Esophagus squamous epithelium (tissue), 5 donors: ENCODE data around the gene PSMC3IP. TPM values are rescaled to one million over a fixed set of nuclear protein-coding genes. Genes with fewer than 3 reads are reported as not detected.
A peak's percentile ranks its signal among the peaks of the same experiment; 100 is the strongest.
"Not testable (repeated sequence)": the region's sequence is repeated elsewhere in the genome, so short reads cannot be mapped to it uniquely, and the experiment has no call there.

Experiments
- DNase-seq: peaks from one replicate; lab custom pipeline; 2025; lab: John Stamatoyannopoulos, UW
- H3K27ac ChIP-seq, 4 donors: fragments of 200-600 bp; sonication (generic); one replicate each; pipeline ENCODE4 v1.5.1; 2016 to 2019; ENCODE audit warnings: mild to moderate bottlenecking in 1 of 4
- H3K27me3 ChIP-seq, 4 donors: fragments of 200-600 bp; sonication (generic); 1 replicate in 3 of 4; 2 replicates in 1 of 4; pipeline versions ENCODE4 v1.5.1 to v1.6.0; 2017 to 2021; ENCODE audit warnings: antibody characterized with exemption in 1 of 4
- H3K36me3 ChIP-seq, 3 donors: fragments of 200-600 bp; sonication (generic); one replicate each; pipeline ENCODE4 v1.5.1; 2016 to 2019
- H3K4me1 ChIP-seq, 3 donors: fragments of 200-600 bp; sonication (generic); one replicate each; pipeline ENCODE4 v1.5.1; 2017 to 2019
- H3K4me3 ChIP-seq, 4 donors: fragments of 200-600 bp; sonication (generic); 1 replicate in 3 of 4; 2 replicates in 1 of 4; pipeline ENCODE4 v1.5.1; 2016 to 2019; ENCODE audit warnings: mild to moderate bottlenecking in 2 of 4, moderate library complexity in 1 of 4
- H3K9me3 ChIP-seq, 3 donors: fragments of 200-600 bp; sonication (generic); one replicate each; pipeline ENCODE4 v1.5.1; 2016 to 2019
- POLR2A ChIP-seq, 4 donors: fragments of 450-650 bp; IDR thresholded peaks; one replicate each; pipeline ENCODE4 v1.6.1; 2017; ENCODE audit warnings: antibody characterized with exemption in 4 of 4, mild to moderate bottlenecking in 4 of 4, moderate library complexity in 3 of 4
- WGBS, 2 donors: methylation state at CpG; one replicate each; pipeline ENCODE4 v1.1.5; 2018; 5-methylcytosine and 5-hydroxymethylcytosine counted together
- intact Hi-C: fragments of 100-400 bp; cut with DNase I; formaldehyde crosslinking; loops from one replicate; pipeline ENCODE4 v1.15.0; 2022
- total RNA-seq, 4 donors: library from RNA; depleted of rRNA; stranded (reverse); fragments of >200 nt; gene quantifications; one replicate each; pipeline ENCODE4 v1.1.0, GENCODE V29; 2016
- TF ChIP-seq, protein P1 (sequence below), 6 experiments: fragments of 450-650 bp in 4 of 6; fragments of 200-600 bp in 2 of 6; sonication (generic) in 2 of 6; IDR thresholded peaks; one replicate each; pipeline ENCODE4 v1.5.1; 2016 to 2019; ENCODE audit warnings: antibody characterized with exemption in 6 of 6, mild to moderate bottlenecking in 4 of 6, moderate library complexity in 4 of 6
- donor health status: DM: yes; HTN: yes; CAD: no.

Gene PSMC3IP, protein sequence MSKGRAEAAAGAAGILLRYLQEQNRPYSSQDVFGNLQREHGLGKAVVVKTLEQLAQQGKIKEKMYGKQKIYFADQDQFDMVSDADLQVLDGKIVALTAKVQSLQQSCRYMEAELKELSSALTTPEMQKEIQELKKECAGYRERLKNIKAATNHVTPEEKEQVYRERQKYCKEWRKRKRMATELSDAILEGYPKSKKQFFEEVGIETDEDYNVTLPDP
- 1 to 10 TPM in 3 of 4 donors, under 1 TPM in 1; 0.61 to 4.8 (median 2.8) TPM for total RNA-seq

DNA sequence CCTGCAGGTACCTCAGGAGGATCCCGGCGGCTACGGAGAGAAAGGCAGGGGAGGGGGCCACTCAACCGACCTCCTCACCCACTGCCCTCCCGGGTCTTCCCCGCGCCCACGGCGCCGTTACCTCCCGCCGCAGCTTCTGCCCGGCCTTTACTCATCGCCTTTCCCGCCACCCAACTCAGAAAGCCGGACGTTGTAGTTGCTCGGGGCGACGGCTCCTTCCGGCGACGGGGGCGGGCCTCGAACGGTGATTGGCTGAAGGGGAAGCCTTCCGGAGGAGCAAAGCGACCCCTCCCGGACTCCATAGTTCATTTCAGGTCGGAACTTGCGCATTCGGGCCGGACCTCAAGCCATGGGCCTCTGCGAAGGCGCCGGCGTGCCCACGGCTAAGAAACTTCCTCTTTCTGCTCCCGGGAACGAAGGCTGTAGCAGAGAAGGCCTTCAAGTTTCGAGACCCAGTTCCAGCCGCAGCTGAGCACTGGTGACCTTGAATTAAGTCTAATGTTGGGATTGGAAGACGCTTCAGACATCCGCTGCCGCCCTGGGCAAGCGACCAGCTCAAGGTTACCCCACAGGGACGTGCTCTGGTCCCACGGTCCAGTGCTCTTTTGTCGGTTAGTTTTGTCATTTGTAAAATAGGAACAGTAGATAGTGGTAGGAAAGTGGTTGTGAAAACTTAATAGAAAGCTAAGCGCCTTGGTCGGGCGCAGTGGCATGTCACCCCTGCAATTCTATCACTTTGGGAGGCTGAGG lies at the start of gene PSMC3IP:
Gene PSMC3IP (minus strand): TSS at position 198 of the 750 bp plus-strand sequence. CDS start 43 bp downstream, at position 155.
- 0% methylated on average over 24 of the region's 52 CpGs for WGBS, 2 donors
- peak; percentile 89 for DNase-seq
- no peaks in the 10 kb centered on the region for H3K9me3 ChIP-seq
- intact Hi-C loops: loop anchor here (5.0 kb wide), 1 partner anchor 105 kb away; the partner anchor contains the start of genes CCR10 and CNTNAP1
- H3K27ac ChIP-seq: peak within 1 kb of the TSS; percentile 85 to 92 (median 90)
- H3K4me3 ChIP-seq: peak within 1 kb of the TSS; percentile 53 to 85 (median 59)
- peaks cover 14 to 45% (median 22%) of the 10 kb centered on the region in 3 donors for H3K4me1 ChIP-seq
- no peaks in the 10 kb centered on the region for H3K27me3 ChIP-seq
- TF ChIP-seq POLR2A (IDR thresholded peaks at IDR 0.05): peak in 3 of 4 donors; percentile 45 to 66 (median 54)
- TF ChIP-seq, protein P1, sequence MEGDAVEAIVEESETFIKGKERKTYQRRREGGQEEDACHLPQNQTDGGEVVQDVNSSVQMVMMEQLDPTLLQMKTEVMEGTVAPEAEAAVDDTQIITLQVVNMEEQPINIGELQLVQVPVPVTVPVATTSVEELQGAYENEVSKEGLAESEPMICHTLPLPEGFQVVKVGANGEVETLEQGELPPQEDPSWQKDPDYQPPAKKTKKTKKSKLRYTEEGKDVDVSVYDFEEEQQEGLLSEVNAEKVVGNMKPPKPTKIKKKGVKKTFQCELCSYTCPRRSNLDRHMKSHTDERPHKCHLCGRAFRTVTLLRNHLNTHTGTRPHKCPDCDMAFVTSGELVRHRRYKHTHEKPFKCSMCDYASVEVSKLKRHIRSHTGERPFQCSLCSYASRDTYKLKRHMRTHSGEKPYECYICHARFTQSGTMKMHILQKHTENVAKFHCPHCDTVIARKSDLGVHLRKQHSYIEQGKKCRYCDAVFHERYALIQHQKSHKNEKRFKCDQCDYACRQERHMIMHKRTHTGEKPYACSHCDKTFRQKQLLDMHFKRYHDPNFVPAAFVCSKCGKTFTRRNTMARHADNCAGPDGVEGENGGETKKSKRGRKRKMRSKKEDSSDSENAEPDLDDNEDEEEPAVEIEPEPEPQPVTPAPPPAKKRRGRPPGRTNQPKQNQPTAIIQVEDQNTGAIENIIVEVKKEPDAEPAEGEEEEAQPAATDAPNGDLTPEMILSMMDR (IDR thresholded peaks at IDR 0.05): peak; percentile 16 to 56 (median 52)
- peaks cover 13 to 65% (median 46%) of the 10 kb centered on the region in 3 donors for H3K36me3 ChIP-seq

DNA sequence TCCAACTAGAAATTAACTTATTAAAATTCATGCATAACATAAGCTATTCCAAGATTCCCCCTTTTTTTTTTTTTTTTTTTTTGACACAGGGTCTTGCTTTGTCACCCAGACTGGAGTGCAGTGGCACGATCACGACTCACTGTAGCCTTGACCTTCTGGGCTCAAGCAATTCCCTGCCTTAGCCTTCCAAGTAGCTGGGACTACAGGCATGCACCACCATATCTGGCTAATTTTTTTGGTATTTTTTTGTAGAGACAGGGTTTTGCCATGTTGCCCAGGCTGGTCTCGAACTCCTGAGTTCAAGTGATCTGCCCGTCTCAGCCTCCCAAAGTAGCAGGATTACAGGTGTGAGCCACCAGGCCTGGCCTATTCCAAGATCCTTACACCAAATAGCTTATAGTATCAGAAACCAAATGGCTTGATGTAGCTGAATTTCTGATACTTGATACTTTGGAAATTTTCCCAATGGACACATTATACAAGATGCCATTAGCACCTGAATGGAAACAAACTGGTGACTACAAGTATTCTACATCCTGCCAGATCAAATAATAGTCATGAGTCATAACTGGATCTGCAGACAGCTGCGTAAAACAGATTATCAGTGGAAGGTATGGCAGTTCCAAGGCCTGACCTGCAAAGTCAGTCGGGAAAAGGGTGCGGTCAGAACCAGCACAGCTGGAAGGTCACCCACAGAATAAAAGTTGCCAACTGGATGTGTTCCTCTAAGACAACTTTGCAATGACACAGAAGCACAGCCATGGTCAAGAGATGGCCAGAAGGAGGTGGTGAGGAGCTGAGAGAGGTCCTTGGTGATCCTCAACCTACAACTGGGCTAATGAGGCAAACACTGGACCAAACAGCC lies 46.4 kb upstream of the PSMC3IP start:
- Histone ChIP-seq H3K4me3 (no peak overlapping the region), H3K27ac (peak overlapping the region; percentile 75 to 86 (median 79)), H3K27me3 (no peaks in the 10 kb centered on the region), H3K4me1 (peaks cover 7 to 37% (median 13%) of the 10 kb centered on the region in 3 donors), H3K9me3 (no peaks in the 10 kb centered on the region), H3K36me3 (no peaks in the 10 kb centered on the region)
- TF ChIP-seq, protein P1 (IDR thresholded peaks at IDR 0.05): peak in 1 of 6 experiments; percentile 10
- TF ChIP-seq POLR2A (IDR thresholded peaks at IDR 0.05): no peak
- no peak for DNase-seq
- intact Hi-C loops: no loop called here
- 52 to 69% methylated on average over 7 of the region's 7 CpGs for WGBS, 2 donors

DNA sequence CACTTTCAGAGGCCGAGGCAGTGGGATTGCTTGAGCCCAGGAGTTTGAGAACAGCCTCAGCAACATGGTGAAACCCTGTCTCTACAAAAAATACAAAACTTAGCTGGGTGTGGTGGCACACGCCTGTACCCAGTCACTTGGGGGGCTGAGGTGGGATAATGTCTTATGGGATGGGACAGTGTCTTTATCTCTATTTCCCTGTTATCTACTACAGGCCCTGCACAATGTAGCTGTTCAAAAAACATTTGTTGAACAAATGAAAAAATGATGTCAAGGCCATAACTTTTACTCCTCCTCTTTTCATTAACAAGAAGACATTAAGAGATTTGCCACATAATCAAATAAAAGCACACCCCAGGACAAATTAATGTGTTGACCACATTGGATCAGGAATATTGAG lies 45.7 kb upstream of the PSMC3IP start:
- H3K4me3 ChIP-seq: no peak overlapping the region
- 74 to 89% methylated on average over 2 of the region's 2 CpGs for WGBS, 2 donors

DNA sequence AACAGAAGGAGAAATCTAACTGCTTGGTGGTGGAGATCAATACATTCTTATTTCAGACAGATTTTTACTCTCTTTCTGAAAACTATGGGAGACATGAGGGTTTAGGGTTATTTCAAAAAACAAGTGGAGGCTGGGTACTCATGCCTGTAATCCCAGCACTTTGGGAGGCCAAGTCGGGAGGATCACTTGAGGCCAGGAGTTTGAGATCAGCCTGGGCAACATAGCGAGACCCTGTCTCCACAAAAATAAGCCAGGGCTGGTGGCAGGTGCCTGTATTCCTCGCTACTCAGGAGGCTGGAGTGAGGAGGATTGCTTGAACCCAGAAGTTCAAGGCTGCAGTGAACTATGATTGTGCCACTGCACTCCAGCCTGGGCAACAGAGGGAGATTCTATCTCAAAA lies 44.5 kb upstream of the PSMC3IP start:
- H3K27ac ChIP-seq, H3K36me3 ChIP-seq, H3K9me3 ChIP-seq, DNase-seq, H3K4me3 ChIP-seq, intact Hi-C loops, H3K27me3 ChIP-seq: not testable (repeated sequence)
- peaks cover 20 to 52% (median 21%) of the 10 kb centered on the region in 3 donors for H3K4me1 ChIP-seq
- WGBS, 2 donors: 88 to 97% methylated on average over 2 to 3 of the region's 3 CpGs

More for the DNA sequence above, 45.7 kb upstream of the PSMC3IP start:
- no peak for DNase-seq
- H3K9me3 ChIP-seq: no peaks in the 10 kb centered on the region
- intact Hi-C loops: no loop called here
- no peaks in the 10 kb centered on the region for H3K27me3 ChIP-seq
- peak overlapping the region in 2 of 4 donors; percentile 82 to 86 for H3K27ac ChIP-seq
- TF ChIP-seq, protein P1 (IDR thresholded peaks at IDR 0.05): no peak
- no peak for TF ChIP-seq POLR2A (IDR thresholded peaks at IDR 0.05)
- H3K36me3 ChIP-seq: no peaks in the 10 kb centered on the region
- H3K4me1 ChIP-seq: peaks cover 14 to 43% (median 15%) of the 10 kb centered on the region in 3 donors
